Osteocyte (in vitro differentiated cells): ENCODE measurements around the gene D2HGDH. TPM values are rescaled to one million over a fixed set of nuclear protein-coding genes. Genes with fewer than 3 reads are reported as not detected.

Source experiments
- DNase-seq: peaks from one replicate; pipeline ENCODE4 v3.0.0; 2021; ENCODE audit warnings: mixed read lengths; ENCODE audit not compliant: unreplicated experiment; ENCODE audit errors: extremely low spot score
- H3K27ac Mint-ChIP-seq: one replicate; pipeline ENCODE4 v1.8.0; 2021; ENCODE audit warnings: mild to moderate bottlenecking, mixed read lengths; ENCODE audit not compliant: unreplicated experiment
- H3K27me3 Mint-ChIP-seq: one replicate; pipeline ENCODE4 v1.8.0; 2021; ENCODE audit warnings: mixed read lengths; ENCODE audit not compliant: unreplicated experiment
- H3K36me3 Mint-ChIP-seq: one replicate; pipeline ENCODE4 v1.8.0; 2021; ENCODE audit warnings: mixed read lengths; ENCODE audit not compliant: unreplicated experiment
- H3K4me1 Mint-ChIP-seq: one replicate; pipeline ENCODE4 v1.8.0; 2021; ENCODE audit warnings: mixed read lengths; ENCODE audit not compliant: unreplicated experiment
- H3K4me3 Mint-ChIP-seq: one replicate; pipeline ENCODE4 v1.8.0; 2021; ENCODE audit warnings: mild to moderate bottlenecking, moderate library complexity, mixed read lengths; ENCODE audit not compliant: unreplicated experiment
- H3K9me3 Mint-ChIP-seq: one replicate; pipeline ENCODE4 v1.8.0; 2021; ENCODE audit warnings: mixed read lengths; ENCODE audit not compliant: unreplicated experiment
- total RNA-seq: library from RNA; stranded (reverse); gene quantifications from 2 replicates; pipeline ENCODE4 v1.2.1, GENCODE V29; 2021
- TF ChIP-seq, protein P1 (sequence below): fragments of 200-600 bp; sonication (generic); IDR thresholded peaks from 2 replicates; pipeline ENCODE4 v1.5.0; 2021; ENCODE audit warnings: antibody characterized with exemption, mild to moderate bottlenecking, moderate library complexity

Gene D2HGDH
- total RNA-seq, 1 donor from 2014 or later = 32.5 TPM

DNA sequence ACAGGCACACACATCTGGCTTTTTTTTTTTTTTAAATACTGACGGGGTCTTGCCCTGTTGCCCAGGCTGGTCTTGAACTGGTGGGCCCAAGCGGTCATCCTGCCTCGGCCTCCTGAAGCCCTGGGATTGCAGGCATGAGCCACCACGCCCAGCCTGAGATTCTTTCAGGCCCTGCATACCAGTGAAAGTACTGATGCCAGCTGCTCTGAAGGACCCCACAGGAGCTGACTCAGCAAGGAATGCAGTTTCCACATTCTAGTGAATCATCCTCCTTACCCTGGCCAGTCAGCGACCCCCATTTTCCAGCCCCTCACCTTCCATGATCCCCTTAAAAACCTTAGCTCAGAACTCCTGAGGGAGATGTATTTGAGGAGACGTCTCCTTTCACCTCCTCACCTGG lies 42.0 kb upstream of the D2HGDH start:
- Mint-ChIP-seq H3K36me3 (peaks cover 11% of the 10 kb centered on the region), H3K4me1 (peaks cover 11% of the 10 kb centered on the region), H3K27me3 (no peaks in the 10 kb centered on the region), H3K9me3 (no peaks in the 10 kb centered on the region), H3K4me3 (no peak overlapping the region), H3K27ac (no peak overlapping the region)
- no peak for DNase-seq
- TF ChIP-seq, protein P1, sequence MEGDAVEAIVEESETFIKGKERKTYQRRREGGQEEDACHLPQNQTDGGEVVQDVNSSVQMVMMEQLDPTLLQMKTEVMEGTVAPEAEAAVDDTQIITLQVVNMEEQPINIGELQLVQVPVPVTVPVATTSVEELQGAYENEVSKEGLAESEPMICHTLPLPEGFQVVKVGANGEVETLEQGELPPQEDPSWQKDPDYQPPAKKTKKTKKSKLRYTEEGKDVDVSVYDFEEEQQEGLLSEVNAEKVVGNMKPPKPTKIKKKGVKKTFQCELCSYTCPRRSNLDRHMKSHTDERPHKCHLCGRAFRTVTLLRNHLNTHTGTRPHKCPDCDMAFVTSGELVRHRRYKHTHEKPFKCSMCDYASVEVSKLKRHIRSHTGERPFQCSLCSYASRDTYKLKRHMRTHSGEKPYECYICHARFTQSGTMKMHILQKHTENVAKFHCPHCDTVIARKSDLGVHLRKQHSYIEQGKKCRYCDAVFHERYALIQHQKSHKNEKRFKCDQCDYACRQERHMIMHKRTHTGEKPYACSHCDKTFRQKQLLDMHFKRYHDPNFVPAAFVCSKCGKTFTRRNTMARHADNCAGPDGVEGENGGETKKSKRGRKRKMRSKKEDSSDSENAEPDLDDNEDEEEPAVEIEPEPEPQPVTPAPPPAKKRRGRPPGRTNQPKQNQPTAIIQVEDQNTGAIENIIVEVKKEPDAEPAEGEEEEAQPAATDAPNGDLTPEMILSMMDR = no peak

DNA sequence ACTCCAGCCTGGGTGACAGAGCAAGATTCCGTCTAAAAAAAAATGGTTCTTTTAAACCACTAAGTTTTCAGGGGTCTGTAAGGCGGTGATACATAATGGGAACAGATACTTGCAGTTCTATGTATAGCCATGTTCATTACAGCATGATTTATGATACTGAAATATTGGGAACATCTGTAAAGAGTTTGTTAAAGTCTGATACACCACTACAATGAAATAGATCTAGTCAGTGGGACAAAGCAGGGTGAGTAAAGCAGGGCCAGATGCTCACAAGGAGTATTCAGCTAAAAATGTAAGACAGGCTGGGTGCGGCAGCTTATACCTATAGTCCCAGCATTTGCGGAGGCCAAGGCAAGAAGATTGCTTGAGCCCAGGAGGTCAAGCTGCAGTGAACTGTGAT lies 38.8 kb upstream of the D2HGDH start:
- no peak overlapping the region for H3K27ac Mint-ChIP-seq
- H3K27me3 Mint-ChIP-seq = no peaks in the 10 kb centered on the region
- no peak for DNase-seq
- peaks cover 5% of the 10 kb centered on the region for H3K4me1 Mint-ChIP-seq
- TF ChIP-seq, protein P1 = no peak
- H3K9me3 Mint-ChIP-seq = no peaks in the 10 kb centered on the region
- H3K4me3 Mint-ChIP-seq = no peak overlapping the region
- H3K36me3 Mint-ChIP-seq = peaks cover 11% of the 10 kb centered on the region

DNA sequence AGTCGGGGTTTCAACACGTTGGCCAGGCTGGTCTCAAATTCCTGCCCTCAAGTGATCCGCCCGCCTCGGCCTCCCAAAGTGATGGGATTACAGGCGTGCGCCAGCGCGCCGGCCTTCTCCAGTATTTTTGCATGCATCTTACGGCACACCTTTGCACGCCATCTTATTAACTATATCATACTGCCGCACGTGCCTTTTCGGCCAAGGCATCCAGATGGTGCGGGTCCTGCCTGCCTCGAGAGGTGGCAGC lies 33.4 kb upstream of the D2HGDH start:
- H3K27me3 Mint-ChIP-seq = no peaks in the 10 kb centered on the region
- DNase-seq = no peak
- H3K36me3 Mint-ChIP-seq = peaks cover 7% of the 10 kb centered on the region
- peak overlapping the region; percentile 74 for H3K4me3 Mint-ChIP-seq
- H3K9me3 Mint-ChIP-seq = peaks cover 5% of the 10 kb centered on the region
- TF ChIP-seq, protein P1 = peak; percentile 59
- H3K27ac Mint-ChIP-seq = peak overlapping the region; percentile 86
- H3K4me1 Mint-ChIP-seq = peaks cover 15% of the 10 kb centered on the region

DNA sequence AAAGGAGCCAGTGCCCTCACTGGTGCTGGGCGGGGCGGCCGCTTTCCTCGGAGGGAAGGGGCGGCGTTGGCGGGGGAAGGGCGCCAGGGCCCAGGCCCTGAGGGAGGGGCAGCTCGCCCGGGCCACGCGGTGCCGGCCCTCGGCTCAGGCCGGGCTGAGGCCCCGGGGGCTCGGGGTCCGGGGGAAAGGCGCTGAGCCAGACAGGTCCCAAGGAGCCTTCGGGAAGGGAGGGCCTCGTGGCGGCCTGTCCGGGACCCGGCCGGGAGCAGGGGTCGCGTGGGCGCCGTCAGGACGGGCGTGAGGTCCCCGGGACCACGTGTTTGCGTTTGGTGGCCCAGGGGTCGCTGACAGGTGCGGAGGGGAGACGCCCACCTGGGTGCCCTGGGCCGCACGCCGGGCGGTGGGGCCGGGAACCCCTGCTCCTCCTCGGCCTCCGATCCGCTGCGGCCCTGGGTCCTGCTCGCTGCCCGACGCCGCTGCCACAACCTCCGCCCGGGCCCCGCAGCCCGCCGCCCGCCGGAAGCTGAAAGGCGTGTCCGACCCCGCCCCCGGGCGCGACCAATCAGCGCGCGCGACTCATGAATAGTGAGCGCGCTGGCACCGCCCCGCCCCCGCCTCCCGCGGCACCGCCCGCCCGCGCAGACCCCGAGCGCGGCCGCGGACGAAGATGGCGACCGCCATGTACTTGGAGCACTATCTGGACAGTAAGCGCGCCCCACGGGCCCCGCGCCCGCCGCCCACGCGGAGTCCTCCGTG lies 32.9 kb upstream of the D2HGDH start, which contains the start of gene ING5:
ING5 (plus strand) TSS at position 641 of the 756 bp plus-strand sequence; CDS start at position 668, 27 bp downstream.
- H3K4me3 Mint-ChIP-seq = peak within 1 kb of the TSS; percentile 87
- H3K36me3 Mint-ChIP-seq = peaks cover 11% of the 10 kb centered on the region
- peak within 1 kb of the TSS; percentile 86 for H3K27ac Mint-ChIP-seq
- DNase-seq = peak; percentile 99
- H3K9me3 Mint-ChIP-seq = peaks cover 5% of the 10 kb centered on the region
- TF ChIP-seq, protein P1 = no peak
- H3K27me3 Mint-ChIP-seq = no peaks in the 10 kb centered on the region
- H3K4me1 Mint-ChIP-seq = peaks cover 15% of the 10 kb centered on the region

DNA sequence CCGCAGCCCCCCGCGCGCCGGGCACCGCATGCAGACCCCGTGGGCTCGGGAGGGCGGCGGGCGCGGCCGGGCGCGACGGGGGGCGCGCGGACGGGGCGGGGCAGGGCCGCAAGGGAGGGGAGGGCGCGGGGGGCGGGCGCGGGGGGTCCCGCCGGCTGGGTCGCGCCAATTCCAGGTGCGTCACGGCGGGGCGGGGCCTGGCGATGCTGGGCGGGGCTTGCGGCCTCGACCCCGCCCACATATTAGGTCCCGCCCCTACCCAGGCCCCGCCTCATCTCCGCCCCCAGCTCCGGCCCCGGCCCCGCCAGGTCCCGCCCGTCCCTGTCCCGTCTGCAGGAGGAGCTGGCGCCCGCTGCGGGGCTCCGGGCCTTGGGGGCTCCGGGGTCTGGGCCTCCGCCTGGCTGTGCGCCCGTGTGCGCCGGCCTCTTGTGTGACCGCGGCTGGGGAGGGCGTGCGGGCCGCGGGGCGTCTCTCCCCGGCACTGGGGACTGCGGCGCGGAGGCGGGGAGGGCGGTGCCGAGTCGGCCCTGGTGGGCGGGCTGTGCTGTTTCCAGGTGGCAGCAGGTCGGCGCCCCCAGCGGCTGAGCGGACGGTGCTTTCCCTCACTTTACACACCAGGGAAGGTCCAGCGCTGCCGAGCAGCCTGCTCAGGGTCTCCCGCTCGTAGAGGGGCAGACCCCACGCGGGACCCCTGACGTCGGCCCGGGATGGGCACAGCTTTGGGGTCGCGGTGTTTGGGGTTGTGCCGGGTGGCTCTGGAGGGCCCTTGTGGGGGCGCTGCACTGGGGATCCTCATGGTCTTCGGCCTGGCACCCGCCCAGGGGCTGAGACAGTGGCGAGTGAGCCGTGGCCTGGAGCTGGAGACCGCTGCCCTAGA lies 32.0 kb upstream of the D2HGDH start:
- peak overlapping the region; percentile 79 for H3K27ac Mint-ChIP-seq
- H3K4me1 Mint-ChIP-seq = peaks cover 15% of the 10 kb centered on the region
- TF ChIP-seq, protein P1 = peak; percentile 34
- peak; percentile 96 for DNase-seq
- H3K4me3 Mint-ChIP-seq = peak overlapping the region; percentile 87
- H3K27me3 Mint-ChIP-seq = no peaks in the 10 kb centered on the region
- peaks cover 13% of the 10 kb centered on the region for H3K36me3 Mint-ChIP-seq
- peaks cover 5% of the 10 kb centered on the region for H3K9me3 Mint-ChIP-seq
